GM23338 (cell line): Measurements from ENCODE around the gene APOBEC3F. TPM values are rescaled to one million over a fixed set of nuclear protein-coding genes. Genes with fewer than 3 reads are reported as not detected.

Source experiments
- ATAC-seq: fragments of 200-7000 bp; cut with Tn5 transposase; 3 replicates; pipeline ENCODE4 v1.9.1; 2020
- DNase-seq: peaks from one replicate; pipeline ENCODE4 v3.0.0-alpha.2; 2015; ENCODE audit warnings: low spot score
- H2AFZ ChIP-seq: fragments of 200-600 bp; sonication (generic); 2 replicates; pipeline ENCODE4 v1.8.0; 2016; ENCODE audit warnings: antibody characterized with exemption, mild to moderate bottlenecking, moderate library complexity
- H3F3A ChIP-seq: fragments of 200-600 bp; sonication (generic); replicated peaks from 2 replicates; pipeline ENCODE4 v1.8.0; 2017; ENCODE audit warnings: antibody characterized with exemption, mixed run types, low read depth
- H3K27ac ChIP-seq: fragments of 200-600 bp; sonication (generic); 2 replicates; pipeline ENCODE4 v1.6.1; 2016; ENCODE audit warnings: low read depth
- H3K27me3 ChIP-seq: fragments of 200-600 bp; sonication (generic); 2 replicates; pipeline ENCODE4 v1.8.0; 2016; ENCODE audit warnings: mild to moderate bottlenecking, mixed run types, moderate library complexity; ENCODE audit not compliant: insufficient read depth
- H3K36me3 ChIP-seq: fragments of 200-600 bp; sonication (generic); 2 replicates; pipeline ENCODE4 v1.8.0; 2016; ENCODE audit warnings: mild to moderate bottlenecking; ENCODE audit not compliant: insufficient read depth
- H3K4me1 ChIP-seq: fragments of 200-600 bp; sonication (generic); 2 replicates; pipeline ENCODE4 v1.8.0; 2016; ENCODE audit warnings: mild to moderate bottlenecking, moderate library complexity; ENCODE audit not compliant: insufficient read depth
- H3K4me2 ChIP-seq: fragments of 200-600 bp; sonication (generic); 2 replicates; pipeline ENCODE4 v1.7.1; 2017; ENCODE audit warnings: mixed run types
- H3K4me3 ChIP-seq: fragments of 200-600 bp; sonication (generic); 2 replicates; pipeline ENCODE4 v1.6.1; 2016; ENCODE audit warnings: mixed run types
- H3K79me2 ChIP-seq: fragments of 200-600 bp; sonication (generic); replicated peaks from 2 replicates; pipeline ENCODE4 v1.8.0; 2017; ENCODE audit warnings: mild to moderate bottlenecking; ENCODE audit not compliant: insufficient read depth
- H3K9me2 ChIP-seq: fragments of 200-600 bp; sonication (generic); 2 replicates; pipeline ENCODE4 v1.8.0; 2017; ENCODE audit not compliant: insufficient read depth
- H4K20me1 ChIP-seq: fragments of 200-600 bp; sonication (generic); replicated peaks from 2 replicates; pipeline ENCODE4 v1.8.0; 2017; ENCODE audit warnings: mild to moderate bottlenecking; ENCODE audit not compliant: insufficient read depth
- H3K27ac Mint-ChIP-seq: 2 replicates; pipeline ENCODE4 v1.8.0; 2020; ENCODE audit warnings: inconsistent platforms, mild to moderate bottlenecking, moderate library complexity, mixed read lengths
- H3K27me3 Mint-ChIP-seq: 3 replicates; pipeline ENCODE4 v1.8.0; 2022; ENCODE audit warnings: low read depth, mild to moderate bottlenecking, moderate library complexity, mixed read lengths, inconsistent platforms; ENCODE audit not compliant: insufficient read depth, poor library complexity
- H3K36me3 Mint-ChIP-seq: 3 replicates; pipeline ENCODE4 v1.8.0; 2021; ENCODE audit warnings: low read depth, mild to moderate bottlenecking, inconsistent platforms, moderate library complexity, mixed read lengths
- H3K4me1 Mint-ChIP-seq: 3 replicates; pipeline ENCODE4 v1.8.0; 2020; ENCODE audit warnings: mild to moderate bottlenecking, inconsistent platforms, mixed read lengths
- H3K4me3 Mint-ChIP-seq: 3 replicates; pipeline ENCODE4 v1.8.0; 2021; ENCODE audit warnings: moderate library complexity, mild to moderate bottlenecking, inconsistent platforms, mixed read lengths
- H3K9me3 Mint-ChIP-seq: 3 replicates; pipeline ENCODE4 v1.8.0; 2020; ENCODE audit warnings: moderate library complexity, mild to moderate bottlenecking, inconsistent platforms, mixed read lengths
- CREB1 ChIP-seq: fragments of 250-450 bp; sonication (Bioruptor Pico); IDR thresholded peaks from 2 replicates; pipeline ENCODE4 v1.5.0; 2020; ENCODE audit warnings: low read depth, mild to moderate bottlenecking, moderate library complexity
- EZH2 ChIP-seq: fragments of 200-600 bp; sonication (generic); IDR thresholded peaks from one replicate; pipeline ENCODE4 v1.8.0; 2017; ENCODE audit warnings: antibody characterized with exemption, mild to moderate bottlenecking, low read depth; ENCODE audit not compliant: unreplicated experiment
- EZH2phosphoT487 ChIP-seq: fragments of 200-600 bp; sonication (generic); IDR thresholded peaks from one replicate; pipeline ENCODE4 v1.8.1; 2018; ENCODE audit warnings: antibody characterized with exemption; ENCODE audit not compliant: unreplicated experiment
- JUNB ChIP-seq: IDR thresholded peaks from one replicate; pipeline ENCODE4 v1.6.1; 2016; ENCODE audit warnings: antibody characterized with exemption; ENCODE audit not compliant: unreplicated experiment
- NANOG ChIP-seq: IDR thresholded peaks from 2 replicates; pipeline ENCODE4 v1.6.1; 2016; ENCODE audit warnings: antibody characterized with exemption, borderline replicate concordance
- POLR2AphosphoS5 ChIP-seq: IDR thresholded peaks from 2 replicates; pipeline ENCODE4 v1.6.1; 2016; ENCODE audit warnings: antibody characterized with exemption, low read depth
- STAT1 ChIP-seq: IDR thresholded peaks from one replicate; pipeline ENCODE4 v1.6.1; 2016; ENCODE audit warnings: antibody characterized with exemption; ENCODE audit not compliant: unreplicated experiment
- ZNF114 ChIP-seq: fragments of 250-450 bp; sonication (Bioruptor Pico); IDR thresholded peaks from 2 replicates; pipeline ENCODE4 v1.5.0; 2020; ENCODE audit warnings: mild to moderate bottlenecking, moderate library complexity
- ZNF331 ChIP-seq: fragments of 250-450 bp; sonication (Bioruptor Pico); IDR thresholded peaks from 2 replicates; pipeline ENCODE4 v1.5.0; 2020; ENCODE audit warnings: low read depth, mild to moderate bottlenecking, moderate library complexity
- polyA plus RNA-seq: library from polyadenylated mRNA; unstranded; fragments of >200 nt; fragmentation: Nextera tagmentation; extraction: Ambion mirVana; gene quantifications from 2 replicates; pipeline ENCODE4 v1.2.1, GENCODE V29; 2016
- total RNA-seq: library from RNA; depleted of rRNA; stranded (reverse); fragments of >200 nt; shearing (Covaris generic); gene quantifications from 2 replicates; pipeline ENCODE4 v1.2.3, GENCODE V29; 2014
- TF ChIP-seq, protein P1 (sequence below), 2 experiments: fragments of 200-600 bp in 1 of 2; sonication (generic) in 1 of 2; conservative IDR thresholded peaks; 2 replicates each; pipeline versions ENCODE4 v1.5.1 to v1.6.1; 2016 to 2017; ENCODE audit warnings: antibody characterized with exemption in 2 of 2, low read depth in 2 of 2, mild to moderate bottlenecking in 2 of 2, moderate library complexity in 1 of 2
- TF ChIP-seq, protein P2 (sequence below): fragments of 250-450 bp; sonication (Bioruptor Pico); IDR thresholded peaks from 2 replicates; pipeline ENCODE4 v1.5.0; 2020; ENCODE audit warnings: mild to moderate bottlenecking, moderate library complexity
- TF ChIP-seq, protein P3 (sequence below): IDR thresholded peaks from one replicate; pipeline ENCODE4 v1.6.1; 2018; ENCODE audit warnings: antibody characterized with exemption; ENCODE audit not compliant: unreplicated experiment
- TF ChIP-seq, protein P4 (sequence below): IDR thresholded peaks from 2 replicates; pipeline ENCODE4 v1.6.1; 2016; ENCODE audit warnings: antibody characterized with exemption

APOBEC3F gene
- total and polyA plus RNA-seq, 2 experiments from 2014 or later = 3.4 TPM

DNA sequence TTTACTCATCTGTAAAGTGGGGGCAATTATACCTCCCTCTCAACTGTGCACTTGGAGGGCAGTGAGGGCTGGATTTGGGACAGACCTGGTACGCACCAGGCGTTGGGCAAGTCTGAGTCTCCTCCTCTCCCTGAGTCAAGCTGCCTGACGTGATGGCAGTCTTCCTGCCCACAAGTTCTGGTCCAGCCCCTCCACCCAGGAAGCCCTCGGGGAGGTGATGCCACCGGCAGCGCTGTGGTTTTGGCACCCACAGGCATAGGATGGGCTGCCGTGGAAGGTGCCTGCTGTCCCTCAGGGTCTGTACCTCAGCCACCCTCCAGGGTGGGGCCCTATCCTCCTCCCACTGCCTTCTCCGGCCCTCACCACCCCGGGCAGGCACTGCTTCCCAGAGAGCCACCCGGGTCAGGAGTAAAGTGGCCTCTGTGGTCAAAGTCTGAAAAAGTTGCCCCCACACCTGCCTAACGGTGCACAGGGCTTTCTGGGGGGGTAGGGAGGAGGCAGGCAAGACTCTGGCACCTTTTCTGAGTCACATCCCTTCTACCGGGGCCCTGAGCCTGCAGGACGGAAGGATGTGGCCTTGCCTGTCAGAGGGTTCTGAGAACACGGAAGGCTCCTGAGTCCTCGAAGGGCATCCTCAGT is 49.9 kb downstream of the APOBEC3F start:
- Histone ChIP-seq H2AFZ (no peak overlapping the region), H3K4me3 (no peak overlapping the region), H3K27me3 (no peaks in the 10 kb centered on the region), H3K36me3 (no peaks in the 10 kb centered on the region), H3K4me1 (peaks cover 5% of the 10 kb centered on the region; the same call in 1 of the 2 replicates), H3K9me2 (no peaks in the 10 kb centered on the region), H3F3A (no peaks in the 10 kb centered on the region), H3K4me2 (no peak overlapping the region), H3K27ac (no peak overlapping the region), H4K20me1 (no peaks in the 10 kb centered on the region), H3K79me2 (no peaks in the 10 kb centered on the region)
- ATAC-seq (no peak), DNase-seq (no peak)
- peaks cover 20% of the 10 kb centered on the region for H3K4me1 Mint-ChIP-seq
- TF ChIP-seq POLR2AphosphoS5 (no peak), ZNF114 (CRISPR knock-in tag) (no peak), EZH2phosphoT487 (no peak), EZH2 (no peak), ZNF331 (CRISPR knock-in tag) (no peak), NANOG (no peak), CREB1 (CRISPR knock-in tag) (no peak), JUNB (no peak), STAT1 (no peak)
- TF ChIP-seq, protein P1, sequence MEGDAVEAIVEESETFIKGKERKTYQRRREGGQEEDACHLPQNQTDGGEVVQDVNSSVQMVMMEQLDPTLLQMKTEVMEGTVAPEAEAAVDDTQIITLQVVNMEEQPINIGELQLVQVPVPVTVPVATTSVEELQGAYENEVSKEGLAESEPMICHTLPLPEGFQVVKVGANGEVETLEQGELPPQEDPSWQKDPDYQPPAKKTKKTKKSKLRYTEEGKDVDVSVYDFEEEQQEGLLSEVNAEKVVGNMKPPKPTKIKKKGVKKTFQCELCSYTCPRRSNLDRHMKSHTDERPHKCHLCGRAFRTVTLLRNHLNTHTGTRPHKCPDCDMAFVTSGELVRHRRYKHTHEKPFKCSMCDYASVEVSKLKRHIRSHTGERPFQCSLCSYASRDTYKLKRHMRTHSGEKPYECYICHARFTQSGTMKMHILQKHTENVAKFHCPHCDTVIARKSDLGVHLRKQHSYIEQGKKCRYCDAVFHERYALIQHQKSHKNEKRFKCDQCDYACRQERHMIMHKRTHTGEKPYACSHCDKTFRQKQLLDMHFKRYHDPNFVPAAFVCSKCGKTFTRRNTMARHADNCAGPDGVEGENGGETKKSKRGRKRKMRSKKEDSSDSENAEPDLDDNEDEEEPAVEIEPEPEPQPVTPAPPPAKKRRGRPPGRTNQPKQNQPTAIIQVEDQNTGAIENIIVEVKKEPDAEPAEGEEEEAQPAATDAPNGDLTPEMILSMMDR (conservative IDR thresholded peaks at IDR 0.05; ENCODE audit: low read depth in 2 of 2) = no peak
- TF ChIP-seq, protein P2, sequence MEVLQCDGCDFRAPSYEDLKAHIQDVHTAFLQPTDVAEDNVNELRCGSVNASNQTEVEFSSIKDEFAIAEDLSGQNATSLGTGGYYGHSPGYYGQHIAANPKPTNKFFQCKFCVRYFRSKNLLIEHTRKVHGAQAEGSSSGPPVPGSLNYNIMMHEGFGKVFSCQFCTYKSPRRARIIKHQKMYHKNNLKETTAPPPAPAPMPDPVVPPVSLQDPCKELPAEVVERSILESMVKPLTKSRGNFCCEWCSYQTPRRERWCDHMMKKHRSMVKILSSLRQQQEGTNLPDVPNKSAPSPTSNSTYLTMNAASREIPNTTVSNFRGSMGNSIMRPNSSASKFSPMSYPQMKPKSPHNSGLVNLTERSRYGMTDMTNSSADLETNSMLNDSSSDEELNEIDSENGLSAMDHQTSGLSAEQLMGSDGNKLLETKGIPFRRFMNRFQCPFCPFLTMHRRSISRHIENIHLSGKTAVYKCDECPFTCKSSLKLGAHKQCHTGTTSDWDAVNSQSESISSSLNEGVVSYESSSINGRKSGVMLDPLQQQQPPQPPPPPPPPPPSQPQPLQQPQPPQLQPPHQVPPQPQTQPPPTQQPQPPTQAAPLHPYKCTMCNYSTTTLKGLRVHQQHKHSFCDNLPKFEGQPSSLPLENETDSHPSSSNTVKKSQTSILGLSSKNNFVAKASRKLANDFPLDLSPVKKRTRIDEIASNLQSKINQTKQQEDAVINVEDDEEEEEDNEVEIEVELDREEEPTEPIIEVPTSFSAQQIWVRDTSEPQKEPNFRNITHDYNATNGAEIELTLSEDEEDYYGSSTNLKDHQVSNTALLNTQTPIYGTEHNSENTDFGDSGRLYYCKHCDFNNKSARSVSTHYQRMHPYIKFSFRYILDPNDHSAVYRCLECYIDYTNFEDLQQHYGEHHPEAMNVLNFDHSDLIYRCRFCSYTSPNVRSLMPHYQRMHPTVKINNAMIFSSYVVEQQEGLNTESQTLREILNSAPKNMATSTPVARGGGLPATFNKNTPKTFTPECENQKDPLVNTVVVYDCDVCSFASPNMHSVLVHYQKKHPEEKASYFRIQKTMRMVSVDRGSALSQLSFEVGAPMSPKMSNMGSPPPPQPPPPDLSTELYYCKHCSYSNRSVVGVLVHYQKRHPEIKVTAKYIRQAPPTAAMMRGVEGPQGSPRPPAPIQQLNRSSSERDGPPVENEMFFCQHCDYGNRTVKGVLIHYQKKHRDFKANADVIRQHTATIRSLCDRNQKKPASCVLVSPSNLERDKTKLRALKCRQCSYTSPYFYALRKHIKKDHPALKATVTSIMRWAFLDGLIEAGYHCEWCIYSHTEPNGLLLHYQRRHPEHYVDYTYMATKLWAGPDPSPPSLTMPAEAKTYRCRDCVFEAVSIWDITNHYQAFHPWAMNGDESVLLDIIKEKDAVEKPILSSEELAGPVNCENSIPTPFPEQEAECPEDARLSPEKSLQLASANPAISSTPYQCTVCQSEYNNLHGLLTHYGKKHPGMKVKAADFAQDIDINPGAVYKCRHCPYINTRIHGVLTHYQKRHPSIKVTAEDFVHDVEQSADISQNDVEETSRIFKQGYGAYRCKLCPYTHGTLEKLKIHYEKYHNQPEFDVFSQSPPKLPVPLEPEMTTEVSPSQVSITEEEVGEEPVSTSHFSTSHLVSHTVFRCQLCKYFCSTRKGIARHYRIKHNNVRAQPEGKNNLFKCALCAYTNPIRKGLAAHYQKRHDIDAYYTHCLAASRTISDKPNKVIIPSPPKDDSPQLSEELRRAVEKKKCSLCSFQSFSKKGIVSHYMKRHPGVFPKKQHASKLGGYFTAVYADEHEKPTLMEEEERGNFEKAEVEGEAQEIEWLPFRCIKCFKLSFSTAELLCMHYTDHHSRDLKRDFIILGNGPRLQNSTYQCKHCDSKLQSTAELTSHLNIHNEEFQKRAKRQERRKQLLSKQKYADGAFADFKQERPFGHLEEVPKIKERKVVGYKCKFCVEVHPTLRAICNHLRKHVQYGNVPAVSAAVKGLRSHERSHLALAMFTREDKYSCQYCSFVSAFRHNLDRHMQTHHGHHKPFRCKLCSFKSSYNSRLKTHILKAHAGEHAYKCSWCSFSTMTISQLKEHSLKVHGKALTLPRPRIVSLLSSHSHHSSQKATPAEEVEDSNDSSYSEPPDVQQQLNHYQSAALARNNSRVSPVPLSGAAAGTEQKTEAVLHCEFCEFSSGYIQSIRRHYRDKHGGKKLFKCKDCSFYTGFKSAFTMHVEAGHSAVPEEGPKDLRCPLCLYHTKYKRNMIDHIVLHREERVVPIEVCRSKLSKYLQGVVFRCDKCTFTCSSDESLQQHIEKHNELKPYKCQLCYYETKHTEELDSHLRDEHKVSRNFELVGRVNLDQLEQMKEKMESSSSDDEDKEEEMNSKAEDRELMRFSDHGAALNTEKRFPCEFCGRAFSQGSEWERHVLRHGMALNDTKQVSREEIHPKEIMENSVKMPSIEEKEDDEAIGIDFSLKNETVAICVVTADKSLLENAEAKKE (CRISPR knock-in tag) = no peak
- TF ChIP-seq, protein P3, sequence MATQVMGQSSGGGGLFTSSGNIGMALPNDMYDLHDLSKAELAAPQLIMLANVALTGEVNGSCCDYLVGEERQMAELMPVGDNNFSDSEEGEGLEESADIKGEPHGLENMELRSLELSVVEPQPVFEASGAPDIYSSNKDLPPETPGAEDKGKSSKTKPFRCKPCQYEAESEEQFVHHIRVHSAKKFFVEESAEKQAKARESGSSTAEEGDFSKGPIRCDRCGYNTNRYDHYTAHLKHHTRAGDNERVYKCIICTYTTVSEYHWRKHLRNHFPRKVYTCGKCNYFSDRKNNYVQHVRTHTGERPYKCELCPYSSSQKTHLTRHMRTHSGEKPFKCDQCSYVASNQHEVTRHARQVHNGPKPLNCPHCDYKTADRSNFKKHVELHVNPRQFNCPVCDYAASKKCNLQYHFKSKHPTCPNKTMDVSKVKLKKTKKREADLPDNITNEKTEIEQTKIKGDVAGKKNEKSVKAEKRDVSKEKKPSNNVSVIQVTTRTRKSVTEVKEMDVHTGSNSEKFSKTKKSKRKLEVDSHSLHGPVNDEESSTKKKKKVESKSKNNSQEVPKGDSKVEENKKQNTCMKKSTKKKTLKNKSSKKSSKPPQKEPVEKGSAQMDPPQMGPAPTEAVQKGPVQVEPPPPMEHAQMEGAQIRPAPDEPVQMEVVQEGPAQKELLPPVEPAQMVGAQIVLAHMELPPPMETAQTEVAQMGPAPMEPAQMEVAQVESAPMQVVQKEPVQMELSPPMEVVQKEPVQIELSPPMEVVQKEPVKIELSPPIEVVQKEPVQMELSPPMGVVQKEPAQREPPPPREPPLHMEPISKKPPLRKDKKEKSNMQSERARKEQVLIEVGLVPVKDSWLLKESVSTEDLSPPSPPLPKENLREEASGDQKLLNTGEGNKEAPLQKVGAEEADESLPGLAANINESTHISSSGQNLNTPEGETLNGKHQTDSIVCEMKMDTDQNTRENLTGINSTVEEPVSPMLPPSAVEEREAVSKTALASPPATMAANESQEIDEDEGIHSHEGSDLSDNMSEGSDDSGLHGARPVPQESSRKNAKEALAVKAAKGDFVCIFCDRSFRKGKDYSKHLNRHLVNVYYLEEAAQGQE = no peak
- TF ChIP-seq, protein P4, sequence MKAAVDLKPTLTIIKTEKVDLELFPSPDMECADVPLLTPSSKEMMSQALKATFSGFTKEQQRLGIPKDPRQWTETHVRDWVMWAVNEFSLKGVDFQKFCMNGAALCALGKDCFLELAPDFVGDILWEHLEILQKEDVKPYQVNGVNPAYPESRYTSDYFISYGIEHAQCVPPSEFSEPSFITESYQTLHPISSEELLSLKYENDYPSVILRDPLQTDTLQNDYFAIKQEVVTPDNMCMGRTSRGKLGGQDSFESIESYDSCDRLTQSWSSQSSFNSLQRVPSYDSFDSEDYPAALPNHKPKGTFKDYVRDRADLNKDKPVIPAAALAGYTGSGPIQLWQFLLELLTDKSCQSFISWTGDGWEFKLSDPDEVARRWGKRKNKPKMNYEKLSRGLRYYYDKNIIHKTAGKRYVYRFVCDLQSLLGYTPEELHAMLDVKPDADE = no peak
- H3K36me3 Mint-ChIP-seq = no peaks in the 10 kb centered on the region
- no peak overlapping the region for H3K27ac Mint-ChIP-seq
- H3K9me3 Mint-ChIP-seq = no peaks in the 10 kb centered on the region
- H3K4me3 Mint-ChIP-seq = no peak overlapping the region
- peaks cover 16% of the 10 kb centered on the region for H3K27me3 Mint-ChIP-seq
